CD14-positive monocyte (primary cell): ENCODE results near the gene PDE8A. TPM values are rescaled to one million over a fixed set of nuclear protein-coding genes. Genes with fewer than 3 reads are reported as not detected.

Source experiments
- DNase-seq, 3 donors: peaks; one replicate each; pipeline ENCODE4 v3.0.0-alpha.2; 2011 to 2022
- H2AFZ ChIP-seq: 2 replicates; pipeline ENCODE4 v1.6.0; 2012; ENCODE audit warnings: mild to moderate bottlenecking, low read depth, low read length, inconsistent platforms; ENCODE audit not compliant: insufficient read depth, poor library complexity, severe bottlenecking
- H3K27ac ChIP-seq, 2 donors: 1 replicate in 1 of 2; 2 replicates in 1 of 2; pipeline ENCODE4 v1.5.1; 2012 to 2013; ENCODE audit warnings: low read length in 2 of 2, control low read depth in 1 of 2, inconsistent platforms in 1 of 2, low read depth in 1 of 2, mild to moderate bottlenecking in 1 of 2
- H3K27me3 ChIP-seq, 2 donors: one replicate each; pipeline versions ENCODE4 v1.6.0 to v1.6.1; 2011 to 2013; ENCODE audit warnings: low read length in 2 of 2; ENCODE audit not compliant: control insufficient read depth in 2 of 2, insufficient read depth in 2 of 2
- H3K36me3 ChIP-seq, 2 donors: replicated peaks in 1 of 2; 1 replicate in 1 of 2; 2 replicates in 1 of 2; pipeline versions ENCODE4 v1.5.1 to v1.6.1; 2012 to 2013; ENCODE audit warnings: low read length in 2 of 2, control low read depth in 1 of 2, inconsistent platforms in 1 of 2, mild to moderate bottlenecking in 1 of 2; ENCODE audit not compliant: insufficient read depth in 2 of 2, control insufficient read depth in 1 of 2
- H3K4me1 ChIP-seq, 2 donors: 1 replicate in 1 of 2; 2 replicates in 1 of 2; pipeline versions ENCODE4 v1.5.1 to v1.6.1; 2012 to 2013; ENCODE audit warnings: low read length in 2 of 2, control low read depth in 1 of 2, inconsistent platforms in 1 of 2, mild to moderate bottlenecking in 1 of 2, moderate library complexity in 1 of 2; ENCODE audit not compliant: insufficient read depth in 2 of 2, control insufficient read depth in 1 of 2
- H3K4me2 ChIP-seq: replicated peaks from 2 replicates; pipeline ENCODE3; 2012; ENCODE audit warnings: low read length, moderate library complexity, mild to moderate bottlenecking; ENCODE audit not compliant: poor library complexity, severe bottlenecking; ENCODE audit errors: extremely low read depth
- H3K4me3 ChIP-seq, 3 experiments: fragments of 200-600 bp in 1 of 3; sonication (generic) in 1 of 3; replicated peaks in 1 of 3; 1 replicate in 2 of 3; 2 replicates in 1 of 3; pipeline ENCODE4 v1.5.1; 2011 to 2013; ENCODE audit warnings: low read length in 3 of 3, mild to moderate bottlenecking in 3 of 3, control low read depth in 2 of 3, low read depth in 2 of 3, inconsistent platforms in 1 of 3, moderate library complexity in 1 of 3
- H3K79me2 ChIP-seq: 2 replicates; pipeline ENCODE4 v1.6.0; 2012; ENCODE audit warnings: mild to moderate bottlenecking, control low read depth, inconsistent platforms, low read length, moderate library complexity; ENCODE audit not compliant: insufficient read depth
- H3K9ac ChIP-seq: 2 replicates; pipeline ENCODE4 v1.6.0; 2017; ENCODE audit warnings: low read length, mild to moderate bottlenecking; ENCODE audit not compliant: insufficient read depth, poor library complexity, severe bottlenecking
- H3K9me3 ChIP-seq, 2 donors: replicated peaks in 1 of 2; 1 replicate in 1 of 2; 2 replicates in 1 of 2; pipeline versions ENCODE4 v1.5.1 to v1.6.1; 2012 to 2013; ENCODE audit warnings: low read length in 2 of 2, control low read depth in 1 of 2; ENCODE audit not compliant: control insufficient read depth in 1 of 2, insufficient read depth in 1 of 2
- H4K20me1 ChIP-seq: 2 replicates; pipeline ENCODE4 v1.6.0; 2012; ENCODE audit warnings: mild to moderate bottlenecking, low read length, control low read depth, moderate library complexity; ENCODE audit not compliant: insufficient read depth
- H3K27ac Mint-ChIP-seq, 7 donors: one replicate each; pipeline ENCODE4 v1.8.0; 2020; ENCODE audit warnings: mild to moderate bottlenecking in 7 of 7, mixed read lengths in 7 of 7, moderate library complexity in 6 of 7, inconsistent platforms in 2 of 7
- H3K27me3 Mint-ChIP-seq, 3 donors: one replicate each; pipeline ENCODE4 v1.8.0; 2021 to 2022; ENCODE audit warnings: low read depth in 3 of 3, mild to moderate bottlenecking in 3 of 3, mixed read lengths in 3 of 3, moderate library complexity in 3 of 3, inconsistent platforms in 1 of 3
- H3K36me3 Mint-ChIP-seq, 2 donors: one replicate each; pipeline ENCODE4 v1.8.0; 2020; ENCODE audit warnings: mixed read lengths in 2 of 2, inconsistent platforms in 1 of 2, mild to moderate bottlenecking in 1 of 2
- H3K4me1 Mint-ChIP-seq: one replicate; pipeline ENCODE4 v1.8.0; 2020; ENCODE audit warnings: mild to moderate bottlenecking, mixed read lengths
- H3K4me3 Mint-ChIP-seq, 2 donors: one replicate each; pipeline ENCODE4 v1.8.0; 2020; ENCODE audit warnings: mild to moderate bottlenecking in 2 of 2, mixed read lengths in 2 of 2, moderate library complexity in 1 of 2
- H3K9me3 Mint-ChIP-seq, 7 donors: one replicate each; pipeline ENCODE4 v1.8.0; 2020 to 2022; ENCODE audit warnings: mixed read lengths in 7 of 7, mild to moderate bottlenecking in 6 of 7, moderate library complexity in 6 of 7, inconsistent platforms in 2 of 7
- CTCF ChIP-seq: fragments of 200-600 bp; IDR thresholded peaks from one replicate; pipeline ENCODE4 v1.8.0; 2022; ENCODE audit warnings: antibody characterized with exemption, mild to moderate bottlenecking
- WGBS: methylation state at CpG from one replicate; pipeline ENCODE4 v1.1.5; 2013; ENCODE audit warnings: missing lambda C conversion rate; ENCODE audit not compliant: insufficient coverage; 5-methylcytosine and 5-hydroxymethylcytosine counted together
- intact Hi-C, 2 donors: fragments of 100-400 bp; cut with micrococcal nuclease; formaldehyde crosslinking; loops; one replicate each; pipeline versions ENCODE4 v1.15.0 to v1.15.1; 2023
- polyA plus RNA-seq, 3 donors: library from polyadenylated mRNA; depleted of rRNA in 1 of 3; unstranded in 2 of 3; stranded (reverse) in 1 of 3; fragments of 300-500 nt in 2 of 3; fragments of >200 nt in 1 of 3; fragmentation: Illumina TruSeq in 2 of 3; gene quantifications; 1 replicate in 2 of 3; 2 replicates in 1 of 3; pipeline ENCODE4 v1.2.3, GENCODE V29; 2012 to 2021

PDE8A gene
- polyA plus RNA-seq, 3 donors, result 2.8 to 33.4 (median 4.9) TPM

- Histone ChIP-seq H3K79me2 (peaks cover 62% of the 10 kb centered on the region), H3K9me3 (no peaks in the 10 kb centered on the region), H2AFZ (no peak overlapping the region), H3K4me3 (peak overlapping the region in 1 of 3 experiments; percentile 63), H3K4me2 (peak overlapping the region; percentile 64), H4K20me1 (peaks cover 66% of the 10 kb centered on the region), H3K36me3 (no peaks in the 10 kb centered on the region), H3K4me1 (peaks cover 46 to 49% of the 10 kb centered on the region in 2 donors), H3K27ac (peak overlapping the region; percentile 80 to 83), H3K9ac (no peak overlapping the region), H3K27me3 (no peaks in the 10 kb centered on the region)
- peaks cover 0 to 2% (median 0%) of the 10 kb centered on the region in 3 donors for H3K27me3 Mint-ChIP-seq
- no peaks in the 10 kb centered on the region for H3K9me3 Mint-ChIP-seq
- peaks cover 6 to 10% of the 10 kb centered on the region in 2 donors for H3K36me3 Mint-ChIP-seq
- H3K4me1 Mint-ChIP-seq, result peaks cover 65% of the 10 kb centered on the region
- TF ChIP-seq CTCF, result no peak
- intact Hi-C loops, result loop anchor here in 1 of 2 donors (10.0 kb wide), 1 partner anchor 49 kb away; no protein-coding TSS in a partner anchor
- H3K4me3 Mint-ChIP-seq, result no peak overlapping the region
- peak overlapping the region; percentile 84 to 95 (median 92) for H3K27ac Mint-ChIP-seq
- peak; percentile 66 to 83 (median 82) for DNase-seq
- no CpG with 5 or more reads among the region's 3 CpGs for WGBS
Measured at GRCh38 chr15:85003593-85004312, 22.1 kb downstream of the PDE8A start.

GRCh38 chr15:85004550-85004949, 22.9 kb downstream of the PDE8A start:
- Mint-ChIP-seq H3K27ac (peak overlapping the region; percentile 84 to 95 (median 92)), H3K4me3 (peak overlapping the region in 1 of 2 donors; percentile 46), H3K4me1 (peaks cover 67% of the 10 kb centered on the region), H3K9me3 (no peaks in the 10 kb centered on the region), H3K36me3 (peaks cover 5 to 7% of the 10 kb centered on the region in 2 donors), H3K27me3 (peaks cover 0 to 3% (median 0%) of the 10 kb centered on the region in 3 donors)
- H3K4me2 ChIP-seq, result peak overlapping the region; percentile 64
- H3K9ac ChIP-seq, result no peak overlapping the region
- WGBS, result no CpG with 5 or more reads among the region's 3 CpGs
- no peak overlapping the region for H2AFZ ChIP-seq
- H3K36me3 ChIP-seq, result no peaks in the 10 kb centered on the region
- H3K4me3 ChIP-seq, result peak overlapping the region in 1 of 3 experiments; percentile 63
- DNase-seq, result peak; percentile 45 to 69 (median 68)
- intact Hi-C loops, result loop anchor here in 1 of 2 donors (10.0 kb wide), 1 partner anchor 50 kb away; no protein-coding TSS in a partner anchor
- peak overlapping the region; percentile 80 to 83 for H3K27ac ChIP-seq
- H3K9me3 ChIP-seq, result no peaks in the 10 kb centered on the region
- H3K79me2 ChIP-seq, result peaks cover 67% of the 10 kb centered on the region
- no peaks in the 10 kb centered on the region for H3K27me3 ChIP-seq
- TF ChIP-seq CTCF, result no peak
- H3K4me1 ChIP-seq, result peaks cover 49 to 57% of the 10 kb centered on the region in 2 donors
- H4K20me1 ChIP-seq, result peaks cover 72% of the 10 kb centered on the region
